Mesothelial cell of epicardium (in vitro differentiated cells): ENCODE data around the gene FER. TPM values are rescaled to one million over a fixed set of nuclear protein-coding genes. Genes with fewer than 3 reads are reported as not detected.

ENCODE experiments used
- DNase-seq, 2 experiments: peaks; one replicate each; pipeline ENCODE4 v3.0.0; 2021; ENCODE audit warnings: low spot score in 2 of 2; ENCODE audit not compliant: unreplicated experiment in 2 of 2
- H3K27ac Mint-ChIP-seq: 2 replicates; pipeline ENCODE4 v1.8.0; 2021; ENCODE audit warnings: mixed read lengths
- H3K27me3 Mint-ChIP-seq: 2 replicates; pipeline ENCODE4 v1.8.0; 2021; ENCODE audit warnings: low read depth, mixed read lengths
- H3K36me3 Mint-ChIP-seq: 2 replicates; pipeline ENCODE4 v1.8.0; 2021; ENCODE audit warnings: mixed read lengths
- H3K4me1 Mint-ChIP-seq: 2 replicates; pipeline ENCODE4 v1.8.0; 2021; ENCODE audit warnings: mixed read lengths
- H3K4me3 Mint-ChIP-seq: 2 replicates; pipeline ENCODE4 v1.8.0; 2021; ENCODE audit warnings: mild to moderate bottlenecking, moderate library complexity, mixed read lengths
- H3K9me3 Mint-ChIP-seq: 2 replicates; pipeline ENCODE4 v1.8.0; 2021; ENCODE audit warnings: mixed read lengths
- total RNA-seq: library from RNA; stranded (reverse); gene quantifications from 3 replicates; pipeline ENCODE4 v1.2.1, GENCODE V29; 2021
- TF ChIP-seq, protein P1 (sequence below): fragments of 200-600 bp; sonication (generic); IDR thresholded peaks from one replicate; pipeline ENCODE4 v1.5.0; 2021; ENCODE audit warnings: antibody characterized with exemption; ENCODE audit not compliant: unreplicated experiment

Gene FER
- total RNA-seq, 1 donor from 2014 or later, result 44.3 TPM

DNA sequence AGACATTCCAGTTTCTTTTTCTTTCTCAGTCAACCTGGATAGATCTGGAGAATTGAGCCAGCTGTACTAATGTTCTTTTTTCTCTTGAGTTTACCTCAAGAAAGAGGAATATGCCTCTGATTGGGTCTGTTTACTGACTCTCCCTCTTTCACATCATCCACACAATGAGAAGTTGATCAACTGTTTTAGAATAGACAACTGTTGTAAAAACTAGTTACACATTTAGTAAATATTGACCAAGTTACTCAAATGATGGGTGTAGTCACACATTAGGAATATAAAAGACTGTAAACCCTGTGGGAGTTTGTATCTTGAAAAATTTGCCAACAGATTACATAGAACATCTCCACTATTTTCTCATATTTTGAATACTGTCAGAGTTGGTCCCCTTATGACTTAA, 330.8 kb downstream of the FER start:
- Mint-ChIP-seq H3K4me1 (peaks cover 3% of the 10 kb centered on the region), H3K4me3 (no peak overlapping the region), H3K36me3 (no peaks in the 10 kb centered on the region), H3K27ac (no peak overlapping the region), H3K27me3 (no peaks in the 10 kb centered on the region), H3K9me3 (no peaks in the 10 kb centered on the region)
- no peak for DNase-seq
- TF ChIP-seq, protein P1, sequence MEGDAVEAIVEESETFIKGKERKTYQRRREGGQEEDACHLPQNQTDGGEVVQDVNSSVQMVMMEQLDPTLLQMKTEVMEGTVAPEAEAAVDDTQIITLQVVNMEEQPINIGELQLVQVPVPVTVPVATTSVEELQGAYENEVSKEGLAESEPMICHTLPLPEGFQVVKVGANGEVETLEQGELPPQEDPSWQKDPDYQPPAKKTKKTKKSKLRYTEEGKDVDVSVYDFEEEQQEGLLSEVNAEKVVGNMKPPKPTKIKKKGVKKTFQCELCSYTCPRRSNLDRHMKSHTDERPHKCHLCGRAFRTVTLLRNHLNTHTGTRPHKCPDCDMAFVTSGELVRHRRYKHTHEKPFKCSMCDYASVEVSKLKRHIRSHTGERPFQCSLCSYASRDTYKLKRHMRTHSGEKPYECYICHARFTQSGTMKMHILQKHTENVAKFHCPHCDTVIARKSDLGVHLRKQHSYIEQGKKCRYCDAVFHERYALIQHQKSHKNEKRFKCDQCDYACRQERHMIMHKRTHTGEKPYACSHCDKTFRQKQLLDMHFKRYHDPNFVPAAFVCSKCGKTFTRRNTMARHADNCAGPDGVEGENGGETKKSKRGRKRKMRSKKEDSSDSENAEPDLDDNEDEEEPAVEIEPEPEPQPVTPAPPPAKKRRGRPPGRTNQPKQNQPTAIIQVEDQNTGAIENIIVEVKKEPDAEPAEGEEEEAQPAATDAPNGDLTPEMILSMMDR, result no peak

DNA sequence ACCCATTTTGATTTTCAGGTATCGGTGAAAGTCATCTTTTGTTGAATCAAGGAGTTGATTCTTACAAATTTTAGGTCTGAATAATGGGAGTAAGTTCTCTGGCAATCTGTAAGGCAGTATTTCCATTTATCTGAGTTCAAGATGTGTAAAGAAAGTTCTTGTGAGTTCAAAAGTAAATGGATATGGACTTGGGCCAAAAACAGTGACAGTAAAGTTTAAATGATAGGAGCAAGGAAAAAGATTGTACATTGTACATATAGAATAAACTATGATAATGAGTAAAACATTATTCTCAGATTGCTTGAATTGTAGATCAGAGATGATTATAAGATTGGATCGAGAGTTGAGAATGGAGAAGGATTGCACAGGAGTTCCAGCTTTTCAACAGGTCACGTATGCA, 332.8 kb downstream of the FER start:
- Mint-ChIP-seq H3K9me3 (no peaks in the 10 kb centered on the region), H3K36me3 (no peaks in the 10 kb centered on the region), H3K4me3 (no peak overlapping the region), H3K27ac (no peak overlapping the region), H3K27me3 (no peaks in the 10 kb centered on the region), H3K4me1 (peaks cover 3% of the 10 kb centered on the region)
- TF ChIP-seq, protein P1, result no peak
- no peak for DNase-seq

DNA sequence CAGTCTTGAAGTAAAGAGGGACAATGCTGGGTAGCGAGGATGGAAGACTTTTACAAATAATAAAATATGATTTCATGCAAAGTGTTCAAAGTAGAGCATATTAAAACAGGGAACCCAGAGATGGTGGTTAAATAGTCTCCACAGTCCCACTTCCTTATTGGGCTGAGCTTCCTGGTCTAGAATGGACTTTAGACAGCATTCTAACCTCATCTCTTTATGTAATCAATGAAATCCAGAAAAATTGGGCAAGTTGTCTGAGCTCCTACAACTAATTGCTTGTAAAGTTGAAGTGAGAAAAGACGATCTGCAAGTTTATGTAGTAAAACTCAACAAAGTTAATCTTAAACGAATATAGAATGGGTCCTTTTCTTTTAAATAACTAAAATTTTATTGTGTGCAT, 333.2 kb downstream of the FER start:
- TF ChIP-seq, protein P1, result no peak
- Mint-ChIP-seq H3K27ac (no peak overlapping the region), H3K27me3 (no peaks in the 10 kb centered on the region)

DNA sequence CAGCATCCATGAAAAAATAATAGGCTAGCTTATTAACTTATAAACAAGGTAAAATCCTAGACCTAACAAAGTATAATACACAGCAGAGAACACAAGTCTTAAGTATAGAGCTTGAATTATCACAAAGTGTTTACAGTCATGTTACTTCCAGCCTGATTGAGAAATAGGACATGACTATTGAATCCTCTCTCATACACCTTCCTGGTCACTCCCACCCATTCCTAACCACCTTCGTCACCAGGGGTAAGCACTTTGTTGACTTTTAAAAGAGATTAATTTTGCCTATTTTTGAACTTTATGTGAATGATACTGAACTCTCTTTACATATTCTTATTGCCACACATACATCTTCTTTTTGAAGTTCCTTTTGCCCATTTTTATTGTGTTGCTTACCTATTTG, 336.2 kb downstream of the FER start:
- Mint-ChIP-seq H3K4me1 (peaks cover 3% of the 10 kb centered on the region), H3K27ac (no peak overlapping the region), H3K27me3 (no peaks in the 10 kb centered on the region), H3K4me3 (no peak overlapping the region), H3K36me3 (no peaks in the 10 kb centered on the region), H3K9me3 (no peaks in the 10 kb centered on the region)
- TF ChIP-seq, protein P1, result no peak
- no peak for DNase-seq

More for the DNA sequence above, 333.2 kb downstream of the FER start:
- no peak for DNase-seq
- Mint-ChIP-seq H3K4me3 (no peak overlapping the region), H3K36me3 (no peaks in the 10 kb centered on the region), H3K9me3 (no peaks in the 10 kb centered on the region), H3K4me1 (peaks cover 3% of the 10 kb centered on the region)

DNA sequence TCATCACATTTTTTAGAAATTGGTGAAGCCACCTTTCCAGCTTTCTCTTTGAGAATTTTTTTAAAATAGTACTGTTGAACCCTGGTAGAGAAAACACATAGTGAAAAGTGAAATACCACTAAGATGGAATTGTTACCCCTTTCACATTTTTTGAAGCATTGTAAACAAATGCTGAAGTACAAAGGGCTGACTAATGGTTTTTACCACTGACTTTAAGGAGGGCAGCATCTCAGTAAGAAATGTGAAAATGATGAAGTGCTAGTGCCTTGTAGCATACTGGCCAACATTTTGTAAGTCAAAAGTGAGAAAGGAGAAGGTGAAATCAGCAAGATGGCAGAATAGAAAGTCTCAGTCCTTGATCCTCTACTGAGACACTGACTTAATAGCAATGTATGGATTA, 341.5 kb downstream of the FER start:
- TF ChIP-seq, protein P1, result no peak
- Mint-ChIP-seq H3K4me1 (no peaks in the 10 kb centered on the region), H3K9me3 (peaks cover 24% of the 10 kb centered on the region), H3K4me3 (no peak overlapping the region), H3K27me3 (no peaks in the 10 kb centered on the region), H3K27ac (no peak overlapping the region), H3K36me3 (peaks cover 16% of the 10 kb centered on the region)
- DNase-seq, result no peak

DNA sequence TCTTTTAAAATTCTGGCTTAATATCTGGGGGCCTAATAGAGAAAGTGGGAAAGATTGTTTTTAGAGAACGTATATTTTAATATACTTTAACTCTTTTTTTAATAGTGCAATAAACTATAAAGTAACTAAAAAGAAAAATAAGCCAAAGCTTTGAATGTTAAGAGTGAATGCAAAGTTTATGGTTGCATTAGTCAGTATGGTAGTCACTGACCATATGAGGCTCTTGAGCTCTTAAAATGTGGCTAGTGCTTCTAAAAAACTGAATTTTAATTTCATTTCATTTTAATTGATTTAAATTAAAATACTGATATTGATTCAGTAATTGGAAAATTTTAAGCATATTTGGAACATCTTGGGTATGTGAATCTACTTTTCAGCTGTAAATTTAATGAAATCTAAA, 351.4 kb downstream of the FER start:
- Mint-ChIP-seq H3K36me3 (no peaks in the 10 kb centered on the region), H3K27ac (no peak overlapping the region), H3K27me3 (no peaks in the 10 kb centered on the region), H3K4me3 (no peak overlapping the region), H3K4me1 (peaks cover 10% of the 10 kb centered on the region), H3K9me3 (peaks cover 3% of the 10 kb centered on the region)
- DNase-seq, result no peak
- TF ChIP-seq, protein P1, result no peak
